ENCODE results near the gene ERFE.

DNA sequence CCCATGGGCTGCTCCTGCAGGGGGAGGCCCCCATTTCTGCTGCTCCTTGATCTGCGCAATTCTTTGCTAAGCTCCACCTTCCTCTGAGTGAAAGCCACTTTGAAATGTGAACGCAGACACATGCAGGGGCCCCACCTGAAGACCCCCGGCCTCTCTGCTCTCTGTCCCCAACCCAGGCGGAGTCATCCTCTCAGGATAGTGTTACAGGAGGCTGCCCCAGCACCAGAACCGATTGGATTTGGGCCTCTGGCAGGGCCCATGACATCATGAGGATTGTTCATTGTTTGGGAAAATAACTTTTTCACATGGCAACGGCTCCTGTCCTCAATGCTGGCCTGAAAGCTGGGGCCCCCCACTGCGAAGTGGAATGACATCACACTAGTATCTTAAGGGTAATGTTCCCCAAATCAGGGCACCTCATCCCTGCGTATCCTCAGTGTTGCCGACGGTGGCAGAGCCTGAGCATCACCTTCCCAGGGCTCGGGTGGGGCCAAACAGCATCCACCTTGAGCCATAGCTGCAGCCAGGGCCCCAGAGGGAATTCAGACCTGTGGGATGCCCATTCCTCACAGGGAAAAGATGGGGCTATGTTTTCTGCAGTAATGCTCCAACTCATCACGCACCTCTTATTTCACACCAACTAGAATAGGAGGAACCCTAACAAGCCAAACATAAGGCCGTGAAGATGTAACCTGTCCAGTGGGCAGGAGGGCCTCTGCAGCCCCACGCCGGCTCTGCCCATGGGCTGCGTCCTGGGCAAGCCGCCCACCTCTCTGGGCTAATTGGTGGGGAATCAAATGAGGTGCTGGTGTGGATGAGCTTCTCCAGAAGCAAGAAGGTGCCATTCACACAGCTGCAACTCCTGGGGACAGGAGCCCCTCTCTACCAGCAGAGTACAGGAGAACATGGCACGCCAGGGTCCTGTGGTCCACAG is 2.7 kb upstream of the ERFE start:
- TF ChIP-seq POLR2A (IDR thresholded peaks at IDR 0.05): no peak
- TF ChIP-seq, protein P1, sequence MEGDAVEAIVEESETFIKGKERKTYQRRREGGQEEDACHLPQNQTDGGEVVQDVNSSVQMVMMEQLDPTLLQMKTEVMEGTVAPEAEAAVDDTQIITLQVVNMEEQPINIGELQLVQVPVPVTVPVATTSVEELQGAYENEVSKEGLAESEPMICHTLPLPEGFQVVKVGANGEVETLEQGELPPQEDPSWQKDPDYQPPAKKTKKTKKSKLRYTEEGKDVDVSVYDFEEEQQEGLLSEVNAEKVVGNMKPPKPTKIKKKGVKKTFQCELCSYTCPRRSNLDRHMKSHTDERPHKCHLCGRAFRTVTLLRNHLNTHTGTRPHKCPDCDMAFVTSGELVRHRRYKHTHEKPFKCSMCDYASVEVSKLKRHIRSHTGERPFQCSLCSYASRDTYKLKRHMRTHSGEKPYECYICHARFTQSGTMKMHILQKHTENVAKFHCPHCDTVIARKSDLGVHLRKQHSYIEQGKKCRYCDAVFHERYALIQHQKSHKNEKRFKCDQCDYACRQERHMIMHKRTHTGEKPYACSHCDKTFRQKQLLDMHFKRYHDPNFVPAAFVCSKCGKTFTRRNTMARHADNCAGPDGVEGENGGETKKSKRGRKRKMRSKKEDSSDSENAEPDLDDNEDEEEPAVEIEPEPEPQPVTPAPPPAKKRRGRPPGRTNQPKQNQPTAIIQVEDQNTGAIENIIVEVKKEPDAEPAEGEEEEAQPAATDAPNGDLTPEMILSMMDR (IDR thresholded peaks at IDR 0.05): no peak
